ENCODE results near the gene SLC8A2.

SLC8A2 gene

DNA sequence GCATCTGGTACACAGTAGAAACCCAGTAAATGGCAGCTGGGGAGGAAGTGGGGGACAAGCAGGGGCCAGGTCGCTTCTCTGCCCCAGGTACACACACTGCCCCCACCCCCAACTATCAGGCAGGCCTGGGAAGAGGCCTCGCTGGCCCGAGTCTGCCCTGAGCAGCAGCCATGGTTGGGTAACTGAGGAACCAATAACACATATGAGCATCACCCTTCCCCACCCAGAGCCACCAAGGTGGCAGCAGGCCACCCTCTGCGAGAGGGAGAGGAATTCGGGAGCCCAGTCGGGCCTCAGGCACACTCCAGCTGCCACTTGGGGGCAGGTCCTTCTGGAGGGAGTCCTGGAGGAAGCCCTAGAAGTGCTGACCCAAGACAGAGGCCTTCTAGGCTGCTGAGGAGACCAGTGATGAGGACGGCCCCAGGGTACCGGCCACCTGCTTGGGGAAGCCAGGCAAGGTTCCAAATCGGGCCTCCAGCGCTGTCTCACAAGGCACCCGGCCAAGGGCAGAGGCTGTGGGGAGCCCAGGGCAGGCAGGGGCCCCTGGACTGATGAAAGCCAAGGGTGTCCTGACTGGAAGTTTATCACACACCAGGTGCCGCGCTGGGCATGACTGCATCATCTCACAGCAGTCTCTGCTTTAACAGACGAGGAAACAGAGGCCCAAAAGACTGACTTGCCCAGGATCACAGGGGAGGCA is 26.3 kb upstream of the SLC8A2 start:
- TF ChIP-seq CTCF (IDR thresholded peaks at IDR 0.05; ENCODE audit: low read depth, low read length), result no peak
- DNase-seq (ENCODE audit: low read depth in 2 of 2), result no peak
- no peak overlapping the region for H3K4me3 ChIP-seq (replicated peaks in 1 of 2; ENCODE audit: low read depth in 2 of 2, low read length in 2 of 2)

DNA sequence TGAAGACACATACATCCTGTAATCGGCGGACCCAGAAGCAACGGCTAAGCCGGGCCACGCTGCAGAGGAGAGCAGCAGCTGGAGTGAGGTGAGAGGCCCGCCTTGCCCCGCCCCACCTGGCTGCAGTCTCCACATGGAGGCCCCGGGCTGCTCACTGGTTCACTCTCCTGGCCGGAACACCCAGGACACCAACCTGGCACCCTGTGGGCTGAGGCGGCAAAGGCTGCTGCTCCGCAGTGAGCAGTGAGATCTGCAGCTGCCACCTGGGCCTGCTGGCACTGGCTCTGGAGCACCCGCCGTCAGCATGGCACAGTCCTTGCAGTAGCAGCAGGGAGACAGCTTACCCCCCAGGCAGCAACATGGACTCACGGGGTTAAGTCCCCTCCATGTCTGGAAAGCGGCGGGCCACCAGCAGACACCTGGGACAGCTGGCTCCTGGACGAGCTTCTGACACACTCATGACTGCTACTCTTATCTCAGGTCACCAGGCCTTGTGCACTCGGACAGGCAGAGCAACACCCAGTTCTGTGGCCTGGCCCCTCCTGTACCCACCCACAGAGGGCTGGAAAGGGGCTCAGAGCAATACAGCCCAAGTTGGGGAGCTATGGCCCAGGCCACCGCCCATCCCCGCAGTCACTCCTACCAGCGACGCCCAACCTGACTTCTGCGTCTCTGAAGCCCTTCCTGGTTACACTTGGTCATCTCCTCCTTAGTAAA is 25.5 kb upstream of the SLC8A2 start:
- no peak for TF ChIP-seq CTCF (IDR thresholded peaks at IDR 0.05; ENCODE audit: low read depth, low read length)
- H3K4me3 ChIP-seq (replicated peaks in 1 of 2; ENCODE audit: low read depth in 2 of 2, low read length in 2 of 2), result no peak overlapping the region
- DNase-seq (ENCODE audit: low read depth in 2 of 2), result no peak

DNA sequence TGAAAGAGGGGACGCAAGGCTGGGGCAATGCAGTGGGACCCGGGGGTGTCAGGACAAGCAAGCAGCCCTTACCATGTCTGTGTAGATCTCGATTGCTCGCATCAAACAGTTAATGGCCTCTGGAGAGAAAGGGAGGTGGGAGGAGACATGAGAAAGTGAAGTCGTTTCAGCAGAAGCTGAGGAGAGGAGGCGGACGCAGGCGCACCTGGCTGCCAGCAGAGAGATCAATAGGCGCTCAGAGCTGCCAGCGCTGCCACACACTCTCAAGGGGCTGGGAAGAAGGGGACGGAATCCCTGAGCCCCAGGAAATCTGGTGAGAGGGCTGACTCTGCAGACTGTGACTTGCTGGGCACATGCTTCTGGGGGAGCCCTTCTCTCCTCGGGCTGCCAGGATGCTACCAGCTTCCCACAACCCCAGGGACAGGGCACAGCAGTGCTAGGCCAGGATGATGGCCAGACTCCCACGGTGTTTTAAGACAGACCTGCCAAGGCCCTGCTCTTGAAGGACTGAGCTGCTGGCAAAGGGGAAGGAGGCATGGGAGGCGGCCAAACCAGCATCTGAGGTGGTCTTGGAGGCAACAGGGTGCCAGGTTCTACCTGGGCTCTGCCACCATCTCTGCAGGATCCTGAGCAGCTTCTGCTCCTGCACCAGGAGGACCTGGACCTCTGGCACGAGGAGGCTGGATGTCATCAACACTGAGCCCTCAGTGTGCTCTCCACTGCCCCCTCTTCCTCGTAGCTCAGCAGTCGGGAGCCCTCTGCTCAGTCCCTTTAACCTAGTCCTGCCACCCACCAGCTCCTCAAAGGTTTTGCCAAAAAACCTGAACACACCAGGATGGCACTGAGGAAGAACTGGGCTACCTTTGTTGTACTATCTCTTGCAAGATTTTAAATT is 24.0 kb upstream of the SLC8A2 start:
- TF ChIP-seq CTCF (IDR thresholded peaks at IDR 0.05; ENCODE audit: low read depth, low read length), result no peak
- H3K4me3 ChIP-seq (replicated peaks in 1 of 2; ENCODE audit: low read depth in 2 of 2, low read length in 2 of 2), result no peak overlapping the region

DNA sequence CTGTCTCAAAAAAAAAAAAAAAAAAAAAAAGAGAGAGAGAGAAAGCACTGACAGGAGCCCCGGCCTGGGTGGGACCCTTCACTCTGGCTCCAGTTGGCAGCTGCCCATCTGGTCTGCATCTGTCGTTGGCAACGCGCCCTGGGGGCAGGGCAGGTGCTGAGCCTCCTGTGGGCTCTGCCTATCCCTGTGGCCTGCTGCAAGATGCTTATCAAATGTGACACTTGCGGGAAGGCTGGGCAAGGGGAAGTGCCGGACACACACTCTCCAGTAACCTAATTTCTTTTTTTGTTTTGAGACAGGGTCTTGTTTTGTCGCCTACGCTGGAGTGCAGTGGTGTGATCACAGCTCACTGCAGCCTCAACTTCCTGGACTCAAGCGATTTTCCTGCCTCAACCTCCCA is 23.0 kb upstream of the SLC8A2 start:
- H3K4me3 ChIP-seq (replicated peaks in 1 of 2; ENCODE audit: low read depth in 2 of 2, low read length in 2 of 2), result no peak overlapping the region
- no peak for TF ChIP-seq CTCF (IDR thresholded peaks at IDR 0.05; ENCODE audit: low read depth, low read length)
- DNase-seq (ENCODE audit: low read depth in 2 of 2), result no peak

More for the DNA sequence above, 24.0 kb upstream of the SLC8A2 start:
- no peak for DNase-seq (ENCODE audit: low read depth in 2 of 2)

DNA sequence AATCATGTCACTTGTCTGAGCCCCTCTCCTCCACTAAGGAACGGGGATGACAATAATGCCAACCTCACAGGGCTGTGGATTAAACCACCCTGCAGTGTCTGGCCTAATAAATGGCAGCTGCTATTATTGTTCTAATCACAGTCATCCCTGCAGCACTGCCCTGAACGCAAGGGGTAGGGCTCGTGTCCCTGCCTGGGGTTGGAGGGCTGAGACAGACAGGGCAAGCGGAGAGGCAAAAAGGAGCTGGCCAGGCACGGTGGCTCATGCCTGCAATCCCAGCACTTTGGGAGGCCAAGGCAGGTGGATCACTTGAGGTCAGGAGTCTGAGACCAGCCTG is 22.5 kb upstream of the SLC8A2 start:
- no peak for DNase-seq (ENCODE audit: low read depth in 2 of 2)
- H3K4me3 ChIP-seq (replicated peaks in 1 of 2; ENCODE audit: low read depth in 2 of 2, low read length in 2 of 2), result no peak overlapping the region
- no peak for TF ChIP-seq CTCF (IDR thresholded peaks at IDR 0.05; ENCODE audit: low read depth, low read length)

DNA sequence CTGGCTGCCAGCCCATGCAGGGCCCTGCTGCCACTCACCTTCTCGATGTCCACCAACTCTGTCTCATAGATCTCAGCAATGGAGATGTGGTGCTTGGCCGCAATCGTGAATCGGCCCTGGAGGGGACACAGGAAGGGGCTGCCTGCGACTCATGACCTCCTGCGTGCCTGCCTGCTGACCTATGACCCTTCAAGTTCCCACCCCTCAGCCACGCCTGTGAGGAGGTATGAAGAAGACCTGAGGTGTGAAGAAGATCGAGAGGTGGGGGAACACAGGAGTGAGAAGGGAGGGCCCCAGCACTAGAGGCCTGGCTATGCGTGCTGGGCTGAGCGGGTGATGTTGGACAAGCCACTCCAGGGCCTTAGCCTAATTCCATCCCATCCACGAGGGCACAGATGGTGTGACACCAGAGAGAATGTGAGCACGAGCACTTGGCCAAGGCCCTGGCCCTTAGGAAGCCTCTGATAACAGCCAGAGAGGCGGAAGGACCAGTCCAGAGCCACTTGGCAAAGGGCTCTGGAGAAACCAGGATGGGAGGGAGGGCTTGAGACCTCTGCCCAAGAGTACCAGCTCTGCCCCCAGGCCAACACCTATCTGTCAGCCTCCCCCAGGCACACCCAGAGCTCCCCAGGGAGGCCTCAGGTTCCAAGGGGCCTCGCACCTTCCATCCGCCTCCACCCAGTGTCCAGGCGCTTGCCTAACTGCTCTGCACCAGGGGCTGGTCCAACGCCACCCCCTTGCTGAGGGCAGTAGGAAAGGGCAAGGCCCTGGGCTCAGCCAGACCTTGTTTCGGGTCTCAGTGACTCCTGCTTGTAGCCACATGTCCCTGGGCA is 21.9 kb upstream of the SLC8A2 start:
- H3K4me3 ChIP-seq (replicated peaks in 1 of 2; ENCODE audit: low read depth in 2 of 2, low read length in 2 of 2), result no peak overlapping the region
- DNase-seq (ENCODE audit: low read depth in 2 of 2), result no peak
- no peak for TF ChIP-seq CTCF (IDR thresholded peaks at IDR 0.05; ENCODE audit: low read depth, low read length)

Data from cardiac fibroblast (primary cell).